ENCODE data around the gene PPIL1. TPM values are rescaled to one million over a fixed set of nuclear protein-coding genes. Genes with fewer than 3 reads are reported as not detected.

PPIL1 gene
- total and polyA plus RNA-seq, 5 donors: 49.4 to 75.6 (median 67.5) TPM

DNA sequence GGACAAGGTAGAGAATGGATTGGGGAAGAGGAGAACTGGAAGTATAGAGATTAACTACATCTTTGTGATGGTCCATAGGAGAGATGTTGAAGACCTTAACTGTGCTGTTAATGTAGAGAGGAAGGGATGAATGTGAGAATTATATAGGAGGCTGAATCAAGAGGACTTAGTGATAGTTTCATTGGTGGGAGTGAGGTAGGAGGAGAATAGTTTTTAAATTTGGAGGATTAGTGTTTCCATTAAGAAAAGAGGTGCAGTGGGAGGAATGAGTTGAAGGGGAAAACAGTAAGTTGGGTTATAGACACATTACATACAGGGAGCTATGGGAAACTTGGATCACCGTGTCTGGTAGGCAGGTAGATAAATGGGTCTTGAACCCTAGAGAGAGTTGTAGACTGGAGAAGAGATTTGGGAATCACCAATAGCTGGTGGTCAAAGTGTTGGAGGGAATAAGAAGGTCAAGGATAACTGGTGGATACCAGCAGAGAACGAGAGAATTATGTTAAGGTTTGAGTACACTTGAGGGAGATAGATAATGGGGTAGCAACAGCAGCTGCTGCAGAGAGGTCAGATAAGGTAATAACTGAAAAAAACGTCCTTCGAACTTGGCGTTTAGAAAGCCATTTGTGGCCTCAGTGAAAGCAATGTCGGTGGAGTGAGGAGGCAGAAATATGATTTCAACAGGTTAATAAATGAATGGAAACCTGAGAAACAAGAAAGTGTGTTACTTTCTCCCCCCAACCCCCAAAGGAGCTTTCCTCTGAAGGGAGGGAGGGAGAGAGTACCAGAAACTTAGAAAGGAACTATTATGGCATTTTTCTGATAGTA, 14.3 kb upstream of the PPIL1 start:
- Histone ChIP-seq H3K4me1 (ENCODE audit: control insufficient read depth, insufficient read depth, low read length) (no peaks in the 10 kb centered on the region), H3K27me3 (ENCODE audit: control insufficient read depth, insufficient read depth) (no peaks in the 10 kb centered on the region), H3K27ac (ENCODE audit: low read length) (peak overlapping the region; percentile 45), H3K4me3 (ENCODE audit: low read length) (no peak overlapping the region), H3K9me3 (ENCODE audit: control insufficient read depth, low read length) (no peaks in the 10 kb centered on the region)
- ATAC-seq (no peak), DNase-seq (no peak)
- intact Hi-C loops (cut with DNase I): loop anchor here in 3 of 4 donors (5.0 kb wide), 2 partner anchors 88 to 93 kb away; no protein-coding TSS in a partner anchor
- WGBS: 33% methylated on average over 6 of the region's 6 CpGs

DNA sequence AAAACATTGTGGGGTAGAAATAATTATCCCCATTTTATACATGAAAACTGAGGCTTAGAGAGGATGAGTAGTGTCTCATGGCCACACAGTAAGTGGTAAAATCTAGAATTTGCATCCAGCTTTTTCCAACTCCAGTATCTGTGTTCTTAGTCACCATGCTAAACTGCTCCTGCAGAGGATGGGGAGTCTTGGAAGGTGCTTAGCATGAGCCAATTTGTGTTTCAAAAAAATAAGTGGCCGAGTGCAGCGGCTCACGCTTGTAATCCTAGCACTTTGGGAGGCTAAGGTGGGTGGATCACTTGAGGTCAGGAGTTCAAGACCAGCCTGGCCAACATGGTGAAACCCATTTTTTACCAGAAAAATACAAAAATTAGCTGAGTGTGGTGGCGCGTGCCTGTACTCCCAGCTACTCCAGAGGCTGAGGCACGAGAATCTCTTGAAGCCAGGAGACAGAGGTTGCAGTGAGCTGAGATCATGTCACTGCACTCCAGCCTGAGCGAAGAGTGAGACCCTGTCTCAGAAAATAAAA, 13.6 kb upstream of the PPIL1 start:
- no peak overlapping the region for H3K27ac ChIP-seq (ENCODE audit: low read length)

DNA sequence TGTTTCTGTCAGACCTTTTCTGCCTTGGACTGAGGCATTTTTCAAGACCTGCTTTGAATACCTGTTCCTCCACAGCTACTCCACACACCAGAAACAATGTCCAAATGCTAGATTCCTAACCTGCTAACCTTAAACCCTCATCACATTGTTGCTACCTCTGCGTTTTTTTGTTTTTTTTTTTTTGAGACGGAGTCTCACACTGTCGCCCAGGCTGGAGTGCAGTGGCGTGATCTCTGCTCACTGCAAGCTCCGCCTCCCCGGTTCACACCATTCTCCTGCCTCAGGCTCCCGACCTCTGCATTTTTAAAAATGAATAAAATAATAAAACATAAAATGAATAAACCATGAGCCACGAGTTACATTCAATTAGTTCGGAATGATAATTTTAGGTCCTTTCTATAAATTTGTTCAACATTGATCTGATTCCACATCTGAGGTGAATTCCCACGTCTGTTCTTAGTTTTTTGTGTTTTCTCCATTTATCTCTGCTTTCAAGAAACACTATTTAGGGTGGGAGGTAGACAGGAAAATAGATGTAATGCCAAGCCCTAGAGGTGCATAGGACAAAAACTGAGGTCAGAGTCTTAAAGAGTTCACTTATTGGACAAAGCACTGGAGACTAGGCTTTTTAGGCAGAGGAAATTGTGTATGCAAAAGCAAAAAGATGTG, 12.5 kb upstream of the PPIL1 start:
- no peaks in the 10 kb centered on the region for H3K27me3 ChIP-seq (ENCODE audit: control insufficient read depth, insufficient read depth)
- H3K9me3 ChIP-seq (ENCODE audit: control insufficient read depth, low read length): no peaks in the 10 kb centered on the region
- intact Hi-C loops (cut with DNase I): loop anchor here in 3 of 4 donors (5.0 kb wide), 2 partner anchors 90 to 95 kb away; no protein-coding TSS in a partner anchor
- ATAC-seq (no peak), DNase-seq (no peak)
- 72% methylated on average over 10 of the region's 10 CpGs for WGBS
- no peak overlapping the region for H3K27ac ChIP-seq (ENCODE audit: low read length)
- no peaks in the 10 kb centered on the region for H3K4me1 ChIP-seq (ENCODE audit: control insufficient read depth, insufficient read depth, low read length)
- H3K4me3 ChIP-seq (ENCODE audit: low read length): peak overlapping the region; percentile 93

More for the DNA sequence above, 13.6 kb upstream of the PPIL1 start:
- Histone ChIP-seq H3K9me3 (ENCODE audit: control insufficient read depth, low read length) (no peaks in the 10 kb centered on the region), H3K27me3 (ENCODE audit: control insufficient read depth, insufficient read depth) (no peaks in the 10 kb centered on the region), H3K4me3 (ENCODE audit: low read length) (no peak overlapping the region), H3K4me1 (ENCODE audit: control insufficient read depth, insufficient read depth, low read length) (no peaks in the 10 kb centered on the region)
- DNase-seq: no peak
- no peak for ATAC-seq
- intact Hi-C loops (cut with DNase I): loop anchor here in 3 of 4 donors (5.0 kb wide), 2 partner anchors 89 to 94 kb away; no protein-coding TSS in a partner anchor
- WGBS: 92% methylated on average over 7 of the region's 7 CpGs

DNA sequence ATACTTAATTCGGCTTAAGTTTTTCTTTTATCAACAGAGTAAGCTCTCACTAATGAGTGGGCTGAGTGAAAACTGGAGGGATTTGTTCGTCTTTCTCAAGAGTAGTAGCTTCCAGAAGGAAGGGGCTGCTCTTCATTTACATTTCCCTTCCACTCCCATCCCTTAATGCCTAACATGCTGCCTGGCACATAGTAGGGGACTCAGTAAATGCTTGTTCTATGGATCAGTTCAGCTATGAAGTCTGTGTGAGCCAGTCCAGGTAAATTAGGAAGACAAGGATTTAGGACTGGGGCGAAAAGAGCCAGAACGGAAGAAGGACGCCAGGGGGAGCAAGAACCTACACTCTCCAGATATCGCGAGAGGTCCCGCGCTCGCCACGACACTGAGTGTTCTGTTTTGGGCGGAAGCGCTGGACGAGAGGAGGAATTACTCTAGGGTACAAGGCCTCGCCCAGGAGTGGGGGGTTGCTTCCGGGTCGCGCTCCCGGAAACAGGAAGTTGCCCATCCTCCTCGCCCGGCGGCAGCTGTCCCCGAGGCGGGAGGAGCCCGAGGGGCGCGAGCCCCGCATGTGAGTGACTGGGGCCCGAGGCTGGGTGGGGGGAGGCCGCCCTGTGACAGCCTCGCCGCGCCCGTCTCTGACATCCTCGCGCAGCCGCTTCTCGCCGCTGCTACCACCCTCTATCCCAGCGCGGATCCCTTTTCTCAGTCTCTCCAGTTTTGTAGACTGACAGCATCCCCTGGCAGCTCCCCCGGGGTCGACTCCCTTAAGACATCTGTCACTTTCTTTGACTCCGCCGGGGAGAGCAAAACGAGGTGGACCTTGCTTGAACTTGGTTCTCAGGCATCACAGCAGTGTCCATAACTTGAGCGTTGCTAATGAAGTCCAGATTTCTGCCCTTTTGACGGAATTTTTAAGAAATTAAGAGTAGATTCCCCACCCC, 11.1 kb upstream of the PPIL1 start, which contains the start of gene C6orf89:
C6orf89 (plus strand) TSS at position 492 of the 941 bp plus-strand sequence. CDS start 13,493 bp downstream, outside the sequence.
- intact Hi-C loops (cut with DNase I): loop anchor here in 3 of 4 donors (5.0 kb wide), 2 partner anchors 92 to 97 kb away; no protein-coding TSS in a partner anchor

DNA sequence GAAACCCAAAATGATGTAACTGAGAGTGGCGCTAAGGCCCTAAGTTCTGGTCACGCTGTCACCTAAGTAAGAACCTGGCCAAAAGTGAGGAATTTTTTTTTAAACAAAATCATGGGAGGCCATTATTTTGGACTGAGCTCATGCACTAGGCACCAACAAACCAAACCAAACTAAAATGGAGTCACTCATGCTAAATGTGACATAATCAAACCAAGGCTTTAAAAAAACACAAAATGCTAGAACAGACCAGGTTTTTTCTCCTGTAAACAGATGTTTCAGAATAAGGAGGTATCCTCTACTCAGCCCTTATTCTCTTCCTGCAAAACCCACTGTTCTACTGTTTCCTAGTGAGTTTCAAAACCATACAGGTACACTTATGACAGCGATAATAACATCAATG, 10.0 kb upstream of the PPIL1 start:
- intact Hi-C loops (cut with DNase I): loop anchor here in 3 of 4 donors (5.0 kb wide), 2 partner anchors 93 to 98 kb away; no protein-coding TSS in a partner anchor
- Histone ChIP-seq H3K27me3 (ENCODE audit: control insufficient read depth, insufficient read depth) (no peaks in the 10 kb centered on the region), H3K9me3 (ENCODE audit: control insufficient read depth, low read length) (no peaks in the 10 kb centered on the region), H3K4me1 (ENCODE audit: control insufficient read depth, insufficient read depth, low read length) (no peaks in the 10 kb centered on the region), H3K4me3 (ENCODE audit: low read length) (no peak overlapping the region), H3K27ac (ENCODE audit: low read length) (no peak overlapping the region)
- WGBS: 97% methylated on average over 3 of the region's 3 CpGs
- ATAC-seq (no peak), DNase-seq (no peak)

More for the DNA sequence above, 11.1 kb upstream of the PPIL1 start, which contains the start of gene C6orf89:
- 2% methylated on average over 48 of the region's 48 CpGs for WGBS
- Histone ChIP-seq H3K9me3 (ENCODE audit: control insufficient read depth, low read length) (no peaks in the 10 kb centered on the region), H3K27me3 (ENCODE audit: control insufficient read depth, insufficient read depth) (no peaks in the 10 kb centered on the region), H3K4me1 (ENCODE audit: control insufficient read depth, insufficient read depth, low read length) (no peaks in the 10 kb centered on the region), H3K4me3 (ENCODE audit: low read length) (peak within 1 kb of the TSS; percentile 93), H3K27ac (ENCODE audit: low read length) (peak within 1 kb of the TSS; percentile 96)
- peak; percentile 98 to 99 (median 98) for DNase-seq
- peak; percentile 99 to 100 for ATAC-seq

DNA sequence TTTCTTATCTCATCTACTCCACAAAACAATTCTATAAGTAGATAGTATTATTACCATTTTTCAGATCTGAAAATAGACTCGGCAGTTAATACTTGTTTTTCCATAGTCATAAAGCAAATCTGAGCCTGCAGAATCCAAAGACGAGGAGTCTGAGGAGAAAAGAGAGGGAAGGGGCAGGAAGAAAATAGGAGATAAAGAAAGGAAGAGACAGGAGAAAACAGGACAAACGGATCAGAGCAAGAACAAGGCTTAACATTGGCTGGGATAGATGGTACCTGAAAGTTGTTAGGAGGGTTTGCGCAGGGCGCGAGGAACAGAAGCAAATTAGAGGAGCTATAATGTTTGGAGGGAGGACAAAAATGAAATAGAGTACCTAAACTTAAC, 639 bp upstream of the PPIL1 start:
- Histone ChIP-seq H3K4me1 (ENCODE audit: control insufficient read depth, insufficient read depth, low read length) (no peaks in the 10 kb centered on the region), H3K9me3 (ENCODE audit: control insufficient read depth, low read length) (no peaks in the 10 kb centered on the region), H3K27me3 (ENCODE audit: control insufficient read depth, insufficient read depth) (no peaks in the 10 kb centered on the region), H3K27ac (ENCODE audit: low read length) (peak overlapping the region; percentile 15), H3K4me3 (ENCODE audit: low read length) (peak overlapping the region; percentile 65)
- DNase-seq (no peak), ATAC-seq (no peak)
- intact Hi-C loops (cut with DNase I): no loop called here
- WGBS: 33% methylated on average over 6 of the region's 6 CpGs

DNA sequence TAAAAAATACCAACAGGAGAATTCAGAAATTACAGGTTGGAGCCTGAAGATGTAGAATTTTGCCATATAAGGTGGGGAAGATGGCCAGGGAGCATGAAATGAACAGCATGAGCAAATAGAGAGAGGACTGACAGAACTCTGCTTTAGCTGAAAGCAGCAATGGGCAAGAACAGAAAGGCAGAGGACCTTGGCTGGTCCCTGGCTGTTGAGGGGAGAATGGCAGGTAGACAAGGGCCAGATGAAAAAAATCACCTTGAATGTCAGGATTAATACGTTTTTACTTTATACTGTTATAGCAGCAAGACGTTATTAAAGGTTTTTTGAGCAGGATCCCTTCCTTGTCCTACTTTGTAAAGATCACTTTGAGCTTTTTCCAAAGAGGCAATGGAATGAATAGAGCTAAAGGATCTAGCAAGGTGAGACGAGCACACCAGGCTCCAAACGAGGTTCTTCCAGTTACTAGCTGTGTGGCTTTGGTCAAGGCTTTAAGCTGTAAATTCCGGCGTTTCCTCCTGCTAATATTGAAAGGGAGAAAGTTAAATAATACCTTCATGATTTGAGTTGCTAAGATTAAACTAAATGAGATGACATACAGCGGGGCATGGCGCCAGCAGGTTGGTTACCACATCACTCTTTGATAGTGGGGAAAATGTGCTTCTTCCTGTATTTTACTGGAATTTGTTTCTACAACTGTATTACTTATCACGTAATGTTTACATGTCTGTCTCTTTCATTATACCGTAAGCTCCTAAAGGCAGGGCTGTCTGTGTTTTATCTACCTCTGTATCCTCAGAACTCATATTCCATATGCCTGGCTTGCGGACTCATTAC, 776 bp downstream of the PPIL1 start:
- Histone ChIP-seq H3K4me1 (ENCODE audit: control insufficient read depth, insufficient read depth, low read length) (no peaks in the 10 kb centered on the region), H3K27ac (ENCODE audit: low read length) (peak overlapping the region; percentile 97), H3K27me3 (ENCODE audit: control insufficient read depth, insufficient read depth) (no peaks in the 10 kb centered on the region), H3K9me3 (ENCODE audit: control insufficient read depth, low read length) (no peaks in the 10 kb centered on the region), H3K4me3 (ENCODE audit: low read length) (peak overlapping the region; percentile 65)
- WGBS: 13% methylated on average over 11 of the region's 11 CpGs
- intact Hi-C loops (cut with DNase I): no loop called here
- ATAC-seq (peak in 1 of 2 donors; percentile 6), DNase-seq (peak; percentile 34 to 71 (median 50))

DNA sequence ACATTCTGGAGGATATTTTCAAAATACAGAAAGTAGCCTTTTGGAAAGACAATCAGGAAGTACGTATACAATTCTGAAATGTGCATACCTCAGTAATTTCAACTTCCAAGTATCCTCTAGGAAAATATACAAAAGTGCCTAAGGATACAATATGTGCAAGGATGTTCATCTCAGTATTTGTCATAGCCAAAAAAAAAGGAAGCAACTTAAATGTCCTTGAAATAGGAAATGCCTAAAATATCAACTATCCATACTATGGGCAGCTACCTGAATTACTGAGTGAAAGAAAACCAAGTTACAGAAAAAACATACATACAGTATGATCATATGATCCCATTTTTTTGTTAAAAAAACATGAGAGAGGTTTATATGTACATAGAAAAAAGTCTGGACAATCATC, 1.5 kb downstream of the PPIL1 start:
- Histone ChIP-seq H3K4me1 (ENCODE audit: control insufficient read depth, insufficient read depth, low read length) (no peaks in the 10 kb centered on the region), H3K27me3 (ENCODE audit: control insufficient read depth, insufficient read depth) (no peaks in the 10 kb centered on the region), H3K27ac (ENCODE audit: low read length) (no peak overlapping the region), H3K4me3 (ENCODE audit: low read length) (no peak overlapping the region), H3K9me3 (ENCODE audit: control insufficient read depth, low read length) (no peaks in the 10 kb centered on the region)
- DNase-seq: no peak
- ATAC-seq: no peak
- 83% methylated on average over 1 of the region's 1 CpG for WGBS
- intact Hi-C loops (cut with DNase I): no loop called here

DNA sequence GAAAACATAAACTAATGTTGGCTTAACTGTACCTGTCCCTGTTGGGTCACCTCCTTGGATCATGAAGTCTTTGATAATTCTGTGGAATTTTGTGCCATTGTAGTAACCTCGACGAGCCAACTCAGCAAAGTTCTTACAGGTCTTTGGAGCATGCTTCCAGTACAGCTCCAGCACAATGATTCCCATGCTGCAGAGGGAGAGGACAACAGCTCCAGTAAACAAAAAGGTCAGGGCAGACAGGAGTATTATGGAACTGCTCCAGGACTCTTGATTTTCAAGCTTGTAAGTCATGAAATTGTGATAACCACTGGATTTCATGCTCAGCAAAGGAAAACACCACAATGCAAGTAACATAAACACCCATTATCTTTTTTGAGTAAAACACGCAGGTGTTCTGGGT, 2.9 kb downstream of the PPIL1 start:
- Histone ChIP-seq H3K27ac (ENCODE audit: low read length) (no peak overlapping the region), H3K27me3 (ENCODE audit: control insufficient read depth, insufficient read depth) (no peaks in the 10 kb centered on the region), H3K4me1 (ENCODE audit: control insufficient read depth, insufficient read depth, low read length) (no peaks in the 10 kb centered on the region), H3K9me3 (ENCODE audit: control insufficient read depth, low read length) (no peaks in the 10 kb centered on the region), H3K4me3 (ENCODE audit: low read length) (no peak overlapping the region)
- ATAC-seq (no peak), DNase-seq (no peak)
- intact Hi-C loops (cut with DNase I): no loop called here
- WGBS: 70% methylated on average over 3 of the region's 3 CpGs

All from right cardiac atrium (tissue), 5 donors.